Left cardiac atrium (tissue), 4 donors: Measurements from ENCODE around the gene SFMBT2. TPM values are rescaled to one million over a fixed set of nuclear protein-coding genes. Genes with fewer than 3 reads are reported as not detected.

ENCODE experiments used
- ATAC-seq, 2 donors: fragments of 200-7000 bp; cut with Tn5 transposase; one replicate each; pipeline ENCODE4 v1.9.1; 2020; ENCODE audit warnings: mild to moderate bottlenecking in 2 of 2, moderate library complexity in 2 of 2
- DNase-seq: peaks from one replicate; pipeline ENCODE4 v3.0.0-alpha.2; 2020
- intact Hi-C, 2 donors: fragments of 100-400 bp; cut with DNase I; formaldehyde crosslinking; loops; one replicate each; pipeline versions ENCODE4 v1.14.1 to v1.15.1; 2022 to 2023
- total RNA-seq, 2 donors: library from RNA; stranded (reverse); fragmentation: NEBNext Ultra II Directional; extraction: Animal tissue kit (Norgen Biotek cat#: 25700); gene quantifications; one replicate each; pipeline ENCODE4 v1.2.1, GENCODE V29; 2021
- donor health status: DM: no; HTN: yes; CAD: no.
- donor health status: DM: no; HTN: yes; CAD: no; lungs with severe emphysema.
- donor health status: DM: yes; HTN: yes; CAD: no.
- donor health status: Dilated cardiomyopathy.

SFMBT2 gene
- total RNA-seq, 2 donors from 2014 or later, result 9.9 to 11.4 TPM

GRCh38 chr10:7343040-7343439, 67.8 kb downstream of the SFMBT2 start:
- DNase-seq, result no peak
- intact Hi-C loops, result no loop called here
- ATAC-seq, result no peak

DNA sequence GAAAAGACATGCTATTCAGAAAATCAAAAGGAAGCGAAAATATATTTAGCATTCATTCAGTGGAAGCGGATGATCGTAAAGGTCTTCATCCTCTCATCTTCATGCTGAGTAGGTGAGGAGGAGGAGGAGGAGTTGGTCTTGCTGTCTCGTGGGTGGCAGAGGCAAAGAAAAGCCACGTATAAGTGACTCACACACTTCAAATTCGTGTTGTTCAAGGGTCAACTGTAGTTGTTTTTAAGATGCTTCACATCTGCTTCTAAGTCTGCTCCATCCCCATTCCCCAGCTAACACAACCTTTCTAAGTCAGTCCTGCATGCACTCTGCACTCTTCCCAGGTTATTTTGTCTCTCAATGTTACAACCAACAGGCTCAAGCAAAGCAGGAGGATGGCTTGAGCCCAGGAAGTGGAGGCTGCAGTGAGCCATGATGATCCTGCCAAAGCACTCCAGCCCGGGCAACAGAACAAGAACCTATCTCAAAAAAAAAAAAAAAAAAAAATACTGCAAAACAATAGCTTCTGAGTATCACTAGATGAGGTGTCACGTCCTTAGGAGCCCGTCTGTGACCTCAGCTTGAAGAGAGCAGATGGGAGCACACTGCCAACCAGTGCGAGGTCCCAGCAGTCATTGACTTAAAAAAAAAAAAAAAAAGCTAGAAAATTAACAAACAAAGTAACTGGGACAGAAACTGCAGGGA, 70.5 kb downstream of the SFMBT2 start:
- intact Hi-C loops, result no loop called here
- ATAC-seq (peak; percentile 82), DNase-seq (no peak)

GRCh38 chr10:7339510-7339909, 71.3 kb downstream of the SFMBT2 start:
- peak in 1 of 2 donors; percentile 57 for ATAC-seq
- intact Hi-C loops, result loop anchor here in 1 of 2 donors (5.0 to 10.0 kb wide), 2 partner anchors 65 to 77 kb away; no protein-coding TSS in a partner anchor

GRCh38 chr10:7338469-7338868, 72.4 kb downstream of the SFMBT2 start:
- no peak for ATAC-seq
- DNase-seq, result no peak
- intact Hi-C loops, result loop anchor here in 1 of 2 donors (5.0 to 10.0 kb wide), 2 partner anchors 66 to 76 kb away; no protein-coding TSS in a partner anchor

More at GRCh38 chr10:7339510-7339909, 71.3 kb downstream of the SFMBT2 start:
- no peak for DNase-seq

DNA sequence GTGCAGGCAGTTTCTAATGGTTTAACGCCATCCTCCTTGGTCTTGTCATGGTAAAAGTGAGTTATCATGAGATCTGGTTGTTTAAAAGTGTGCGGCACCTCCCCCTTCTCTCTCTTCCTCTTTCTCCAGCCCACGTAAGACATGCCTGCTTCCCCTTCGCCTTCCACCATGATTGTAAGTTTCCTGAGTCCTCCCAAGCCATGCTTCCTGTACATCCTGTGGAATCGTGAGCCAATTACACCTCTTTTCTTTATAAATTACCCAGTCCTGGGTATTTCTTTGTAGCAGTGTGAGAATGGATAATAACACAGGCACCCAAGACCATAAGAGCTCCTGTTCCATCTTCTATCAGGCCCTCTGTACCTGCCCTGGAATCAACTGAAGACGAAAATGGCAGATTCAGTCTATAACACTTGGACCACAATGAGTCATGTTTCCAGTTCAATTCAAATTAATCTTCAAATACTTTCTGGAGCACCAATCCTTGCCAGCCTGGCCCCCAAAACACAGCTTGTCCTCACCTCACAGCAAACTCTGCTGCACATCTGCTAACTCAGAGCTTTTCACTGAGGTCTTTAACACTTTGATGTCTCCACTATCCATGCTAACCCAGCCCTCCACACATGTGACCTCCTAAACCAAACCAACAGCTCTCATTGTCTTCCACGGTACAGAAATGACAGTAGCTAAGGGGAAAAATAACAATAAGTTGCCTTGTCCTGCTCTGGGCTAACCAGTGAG, 73.2 kb downstream of the SFMBT2 start:
- intact Hi-C loops, result loop anchor here in 1 of 2 donors (5.0 to 10.0 kb wide), 2 partner anchors 67 to 75 kb away; no protein-coding TSS in a partner anchor
- ATAC-seq, result no peak
- no peak for DNase-seq

GRCh38 chr10:7335977-7336376, 74.9 kb downstream of the SFMBT2 start:
- DNase-seq (no peak), ATAC-seq (no peak)
- intact Hi-C loops, result loop anchor here in 1 of 2 donors (5.0 to 10.0 kb wide), 2 partner anchors 69 to 74 kb away; no protein-coding TSS in a partner anchor

DNA sequence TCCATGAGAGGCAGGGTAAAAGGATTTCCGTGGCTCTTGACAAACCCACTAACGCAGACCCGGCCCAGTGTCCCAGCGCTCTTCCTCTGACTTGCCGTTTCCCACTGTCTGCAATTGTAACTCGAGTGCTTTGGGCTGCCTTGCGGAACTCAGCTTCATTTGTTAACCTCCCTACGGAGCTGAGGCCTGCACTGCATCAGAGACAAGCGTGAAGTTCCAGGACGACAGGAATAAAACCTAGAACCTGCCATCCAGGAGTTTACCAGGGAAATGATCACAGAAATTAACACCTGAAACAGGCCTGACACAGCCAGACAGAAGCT, 76.2 kb downstream of the SFMBT2 start:
- ATAC-seq, result no peak
- intact Hi-C loops, result loop anchor here in 1 of 2 donors (10.0 kb wide), 1 partner anchor 70 kb away; no protein-coding TSS in a partner anchor
- no peak for DNase-seq

DNA sequence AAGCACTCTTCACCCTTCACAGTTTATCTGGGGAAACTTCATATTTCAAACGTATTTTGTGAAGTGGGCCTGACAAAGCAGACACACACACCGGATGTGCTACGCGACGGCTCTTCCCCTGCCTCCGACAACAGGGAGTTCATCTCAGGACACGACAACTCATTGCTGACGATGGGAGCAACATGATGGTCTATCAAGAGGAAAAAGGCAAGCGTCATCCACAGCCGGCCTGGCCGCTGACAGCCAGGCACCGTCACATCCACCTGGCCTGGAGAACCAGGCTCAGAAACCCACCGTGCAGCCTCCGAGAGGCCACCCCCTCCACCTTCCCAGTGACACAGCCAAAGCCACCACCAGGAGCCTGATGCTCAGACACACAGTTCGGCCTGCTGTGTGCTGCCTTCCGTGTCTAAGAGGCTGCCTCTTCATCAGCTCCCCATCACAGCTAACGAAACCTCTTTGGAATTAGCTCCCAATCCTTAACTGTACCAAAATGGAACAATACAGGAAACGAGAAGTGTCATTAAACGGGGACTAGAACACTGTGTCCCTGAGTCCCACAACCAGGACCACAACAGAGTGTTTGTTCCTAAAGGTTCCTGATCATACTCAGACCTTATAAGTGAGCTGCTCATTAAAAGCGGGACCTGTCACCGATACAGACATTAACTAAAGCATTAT, 76.7 kb downstream of the SFMBT2 start:
- DNase-seq (peak; percentile 31), ATAC-seq (peak; percentile 50 to 76)
- intact Hi-C loops, result loop anchor here in 1 of 2 donors (10.0 kb wide), 1 partner anchor 71 kb away; no protein-coding TSS in a partner anchor

DNA sequence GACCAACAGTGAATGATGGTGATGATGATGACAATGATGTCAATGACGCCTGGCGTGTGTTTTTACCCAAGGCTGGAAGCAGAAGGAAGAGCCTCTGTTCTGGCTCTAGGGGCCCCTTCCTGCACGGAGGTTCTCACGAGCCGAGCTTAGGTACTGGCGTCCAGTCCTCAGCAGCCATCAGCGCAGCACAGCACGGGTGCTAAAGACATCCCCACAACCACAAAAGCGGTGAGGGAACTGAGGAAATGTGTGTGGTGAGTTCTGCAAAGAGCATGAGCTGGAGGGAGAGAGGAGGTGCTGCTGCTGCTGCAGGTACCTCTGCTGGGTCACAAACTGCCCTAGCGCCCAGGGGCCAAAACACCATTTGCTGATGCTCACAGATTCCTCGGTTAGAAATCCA, 81.6 kb downstream of the SFMBT2 start:
- intact Hi-C loops, result no loop called here
- DNase-seq (no peak), ATAC-seq (no peak)

- DNase-seq, result no peak
- ATAC-seq, result no peak
- intact Hi-C loops, result no loop called here
Measured at GRCh38 chr10:7327885-7328284, 82.9 kb downstream of the SFMBT2 start.

GRCh38 chr10:7322623-7323022, 88.2 kb downstream of the SFMBT2 start:
- ATAC-seq (no peak), DNase-seq (no peak)
- intact Hi-C loops, result no loop called here

- ATAC-seq, result peak in 1 of 2 donors; percentile 56
- intact Hi-C loops, result no loop called here
- no peak for DNase-seq
Measured at GRCh38 chr10:7320072-7320471, 90.8 kb downstream of the SFMBT2 start.

- intact Hi-C loops, result no loop called here
- ATAC-seq (no peak), DNase-seq (no peak)
Measured at GRCh38 chr10:7319632-7320031, 91.2 kb downstream of the SFMBT2 start.

DNA sequence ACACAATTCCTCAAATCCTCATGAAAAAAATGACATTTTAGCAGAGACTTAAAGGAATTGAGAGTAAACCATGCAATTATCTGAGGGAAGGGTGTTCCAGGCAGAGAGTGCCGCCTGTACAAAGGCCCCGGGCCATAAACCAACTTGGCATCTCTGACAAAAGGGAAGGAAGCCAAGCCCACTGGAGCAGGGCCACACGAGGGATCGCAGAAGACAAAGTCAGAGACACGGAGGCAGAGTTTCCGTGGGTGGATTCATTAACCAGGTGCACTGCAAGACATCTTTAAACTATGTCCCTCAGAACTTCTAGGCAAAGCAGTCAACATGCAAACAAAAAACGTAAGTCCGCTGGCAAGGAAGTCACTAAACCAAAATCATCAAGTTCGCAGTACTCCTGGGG, 92.0 kb downstream of the SFMBT2 start:
- ATAC-seq (peak in 1 of 2 donors; percentile 45), DNase-seq (peak; percentile 28)
- intact Hi-C loops, result no loop called here

- intact Hi-C loops, result no loop called here
- DNase-seq, result no peak
- ATAC-seq, result no peak
Measured at GRCh38 chr10:7317786-7318446, 92.9 kb downstream of the SFMBT2 start.

DNA sequence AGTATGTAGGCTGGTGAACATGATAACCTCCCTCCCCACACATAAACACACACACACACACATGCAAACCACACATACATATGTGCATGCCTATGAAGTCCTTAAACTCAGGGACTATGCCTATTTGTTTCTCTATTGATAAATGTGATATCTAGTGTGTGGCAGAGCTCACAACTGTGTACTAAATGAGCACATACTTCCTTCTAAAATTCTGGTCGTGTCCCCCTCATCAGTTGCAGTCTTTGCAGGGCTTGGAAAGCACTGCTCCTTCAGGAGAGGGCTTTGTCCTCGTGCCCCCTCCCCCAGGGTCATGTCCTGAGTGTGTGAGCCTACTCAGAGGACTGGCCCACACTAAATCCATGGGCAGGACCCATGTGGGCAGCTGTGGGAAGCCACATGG, 94.0 kb downstream of the SFMBT2 start:
- intact Hi-C loops, result no loop called here
- ATAC-seq, result no peak
- DNase-seq, result no peak

GRCh38 chr10:7315906-7316305, 94.9 kb downstream of the SFMBT2 start:
- intact Hi-C loops, result no loop called here
- DNase-seq, result no peak
- ATAC-seq, result no peak

DNA sequence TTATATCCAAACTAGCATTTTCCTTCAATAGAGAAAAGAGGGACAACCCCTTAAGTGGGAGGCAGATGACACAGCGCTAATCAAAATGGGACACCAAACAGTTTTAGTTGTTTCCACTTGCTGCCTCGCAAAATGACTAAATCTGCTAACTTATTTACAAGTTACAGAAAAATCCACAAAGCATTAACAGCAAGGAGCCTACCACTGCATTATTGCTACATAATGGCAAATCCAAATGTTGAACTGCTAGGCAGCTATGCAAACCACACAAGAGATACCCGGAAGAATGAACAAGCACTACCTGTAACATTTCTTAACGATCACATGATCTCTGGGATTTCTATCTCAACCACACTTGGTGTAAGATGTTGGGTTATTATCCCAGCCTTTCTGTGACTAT, 96.7 kb downstream of the SFMBT2 start:
- no peak for ATAC-seq
- DNase-seq, result no peak
- intact Hi-C loops, result no loop called here

GRCh38 chr10:7312488-7312857, 98.4 kb downstream of the SFMBT2 start:
- no peak for ATAC-seq
- DNase-seq, result no peak
- intact Hi-C loops, result no loop called here
